ENCODE data around the gene CENPI.

GRCh38 chrX:101071582-101071981 lies 26.4 kb upstream of the CENPI start:
- no peak for TF ChIP-seq CTCF (conservative IDR thresholded peaks at IDR 0.05 in 1 of 2, IDR thresholded peaks at IDR 0.05 in 1 of 2; ENCODE audit: extremely low read depth in 1 of 2, insufficient read depth in 1 of 2, low read depth in 1 of 2, low read length in 2 of 2)
- no peak for TF ChIP-seq EZH2 (IDR thresholded peaks at IDR 0.05; ENCODE audit: borderline replicate concordance, low read length)
